GM12874 (cell line): Measurements from ENCODE around the gene GGCT.

ENCODE experiments used
- TF ChIP-seq, protein P1 (sequence below): IDR thresholded peaks from 2 replicates; pipeline ENCODE4 v1.5.1; 2011; ENCODE audit warnings: low read depth, mild to moderate bottlenecking, control low read depth, low read length, moderate library complexity; ENCODE audit not compliant: insufficient read depth

Gene GGCT

GRCh38 chr7:30460246-30460633 is 44.4 kb downstream of the GGCT start:
- TF ChIP-seq, protein P1, sequence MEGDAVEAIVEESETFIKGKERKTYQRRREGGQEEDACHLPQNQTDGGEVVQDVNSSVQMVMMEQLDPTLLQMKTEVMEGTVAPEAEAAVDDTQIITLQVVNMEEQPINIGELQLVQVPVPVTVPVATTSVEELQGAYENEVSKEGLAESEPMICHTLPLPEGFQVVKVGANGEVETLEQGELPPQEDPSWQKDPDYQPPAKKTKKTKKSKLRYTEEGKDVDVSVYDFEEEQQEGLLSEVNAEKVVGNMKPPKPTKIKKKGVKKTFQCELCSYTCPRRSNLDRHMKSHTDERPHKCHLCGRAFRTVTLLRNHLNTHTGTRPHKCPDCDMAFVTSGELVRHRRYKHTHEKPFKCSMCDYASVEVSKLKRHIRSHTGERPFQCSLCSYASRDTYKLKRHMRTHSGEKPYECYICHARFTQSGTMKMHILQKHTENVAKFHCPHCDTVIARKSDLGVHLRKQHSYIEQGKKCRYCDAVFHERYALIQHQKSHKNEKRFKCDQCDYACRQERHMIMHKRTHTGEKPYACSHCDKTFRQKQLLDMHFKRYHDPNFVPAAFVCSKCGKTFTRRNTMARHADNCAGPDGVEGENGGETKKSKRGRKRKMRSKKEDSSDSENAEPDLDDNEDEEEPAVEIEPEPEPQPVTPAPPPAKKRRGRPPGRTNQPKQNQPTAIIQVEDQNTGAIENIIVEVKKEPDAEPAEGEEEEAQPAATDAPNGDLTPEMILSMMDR, result no peak

GRCh38 chr7:30459591-30460245 is 44.9 kb downstream of the GGCT start:
- TF ChIP-seq, protein P1, result no peak

GRCh38 chr7:30458311-30458710 is 46.3 kb downstream of the GGCT start:
- TF ChIP-seq, protein P1, result no peak

DNA sequence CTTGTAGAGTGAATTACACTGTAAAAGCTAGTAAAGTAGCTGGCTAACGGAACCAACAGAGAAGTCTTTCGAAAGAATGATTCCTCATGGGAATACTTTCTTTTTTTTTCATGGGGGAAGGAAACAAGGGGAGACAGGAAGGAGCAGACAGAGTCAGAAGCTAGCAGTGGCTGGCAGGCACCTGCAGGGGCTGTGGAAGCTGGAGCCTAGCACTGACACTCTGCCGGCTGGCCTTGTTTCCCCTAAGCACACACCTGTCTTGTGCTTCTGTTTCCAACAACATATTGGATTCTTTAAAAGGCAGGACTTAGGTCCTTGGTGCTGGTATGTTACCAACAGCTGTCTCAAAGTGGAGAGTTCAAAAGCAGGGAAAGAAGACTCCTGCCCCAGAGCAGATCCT is 50.7 kb downstream of the GGCT start:
- TF ChIP-seq, protein P1, result no peak

DNA sequence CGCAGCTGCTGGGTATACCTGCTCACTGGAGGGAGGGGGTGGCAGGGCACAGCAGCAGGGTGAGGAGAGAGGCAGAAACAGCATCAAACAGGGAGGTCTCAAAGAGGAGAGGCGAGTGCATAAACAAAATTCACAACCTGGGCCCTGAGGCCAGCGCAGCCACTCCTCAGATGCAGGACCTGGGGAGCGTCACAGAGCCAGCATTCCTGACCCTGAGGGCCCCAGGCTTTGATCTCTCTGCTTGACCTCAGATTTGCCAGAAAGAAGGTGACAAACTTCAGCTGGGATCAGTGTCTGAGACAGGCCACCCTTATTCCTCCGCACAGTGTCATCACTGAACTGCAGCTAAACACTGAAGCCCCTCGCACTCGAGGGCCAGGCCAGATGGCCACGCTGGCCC is 51.6 kb downstream of the GGCT start:
- TF ChIP-seq, protein P1, result no peak

DNA sequence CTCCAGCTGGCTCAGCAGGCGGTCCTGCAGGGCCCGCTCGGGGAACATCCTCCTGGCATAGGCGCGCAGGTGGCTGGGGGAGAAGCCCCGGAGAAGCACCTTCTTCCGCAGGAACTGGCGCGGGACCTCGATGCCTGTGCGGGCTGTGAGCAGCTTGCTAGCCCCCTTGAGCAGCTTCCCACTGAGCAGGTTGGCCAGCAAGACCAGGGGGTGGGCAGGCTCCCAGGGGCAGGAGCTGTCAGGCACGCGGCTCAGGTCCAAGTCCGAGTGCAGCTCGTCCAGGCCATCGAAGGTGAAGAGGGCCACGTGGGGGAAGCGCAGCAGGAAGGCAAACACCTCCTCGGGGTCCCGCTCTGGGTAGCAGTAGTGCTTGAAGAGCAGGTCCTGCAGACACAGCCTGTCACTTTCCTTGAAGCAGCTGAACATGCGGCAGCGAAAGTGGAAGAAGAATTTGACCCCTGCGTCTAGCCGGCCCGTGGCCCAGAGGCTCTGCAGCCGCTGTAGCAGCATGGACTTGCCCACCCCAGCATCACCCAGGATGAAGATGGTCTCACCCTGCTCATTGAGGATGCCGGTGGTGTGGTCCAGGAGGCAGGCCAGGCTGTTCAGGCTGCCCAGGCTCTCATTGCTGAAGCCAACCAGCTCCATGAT is 52.2 kb downstream of the GGCT start:
- TF ChIP-seq, protein P1, result no peak

DNA sequence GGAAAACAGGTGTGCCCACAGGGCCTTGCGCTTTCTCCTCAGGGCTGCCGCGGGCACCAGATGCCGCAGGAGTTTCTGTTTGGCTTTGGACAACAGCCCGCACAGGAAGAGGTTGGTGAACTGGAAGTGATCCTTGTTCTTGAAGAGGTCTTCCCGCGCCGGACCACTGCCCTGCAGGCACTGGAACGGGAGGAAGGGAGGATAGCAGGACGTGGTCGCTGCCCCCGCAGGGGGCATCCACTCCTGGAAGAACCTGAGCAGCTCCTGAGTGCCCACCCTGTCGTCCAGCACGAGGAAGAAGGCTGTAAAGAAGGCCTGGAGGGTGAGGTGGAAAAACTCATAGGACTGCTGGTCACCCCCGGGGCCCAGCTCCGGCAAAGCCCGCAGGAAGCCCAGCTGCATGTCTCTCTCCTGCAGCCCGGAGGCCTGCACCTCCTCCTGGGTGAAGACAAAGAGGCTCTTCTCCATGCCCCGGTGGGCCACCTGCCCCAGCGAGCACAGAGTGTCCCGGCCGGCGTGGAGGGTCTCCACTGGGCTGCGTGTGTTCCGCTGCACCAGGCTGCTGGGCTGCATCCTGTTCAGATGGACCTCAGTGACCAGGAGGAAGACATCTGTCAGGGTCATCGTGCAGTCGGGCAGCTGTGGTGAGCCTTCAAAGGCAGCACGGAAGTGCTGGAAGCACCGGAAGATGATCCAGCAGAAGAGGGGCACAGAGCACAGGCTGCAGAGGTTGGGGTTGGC is 52.9 kb downstream of the GGCT start:
- TF ChIP-seq, protein P1, result no peak
